Activated T-cell treated with anti-CD3 and anti-CD28 coated beads for 1 hour (primary cell): ENCODE data around the gene EIF4EBP3.

Experiments
- DNase-seq: peaks from one replicate; pipeline ENCODE4 v3.0.0-alpha.2; 2020; ENCODE audit warnings: low read depth

Gene EIF4EBP3

GRCh38 chr5:140547508-140548299, at the start of gene EIF4EBP3:
EIF4EBP3 (plus strand) TSS chr5:140547662; CDS start chr5:140547738, 76 bp downstream.
- peak; percentile 75 for DNase-seq

- DNase-seq = no peak
Measured at GRCh38 chr5:140497897-140498296, 49.6 kb upstream of the EIF4EBP3 start.

GRCh38 chr5:140498591-140498990, 48.9 kb upstream of the EIF4EBP3 start:
- no peak for DNase-seq

GRCh38 chr5:140502834-140503233, 44.6 kb upstream of the EIF4EBP3 start:
- no peak for DNase-seq

- no peak for DNase-seq
Measured at GRCh38 chr5:140509898-140510297, 37.6 kb upstream of the EIF4EBP3 start.

GRCh38 chr5:140513124-140513523, 34.3 kb upstream of the EIF4EBP3 start:
- DNase-seq = no peak

GRCh38 chr5:140524003-140524402, 23.5 kb upstream of the EIF4EBP3 start:
- DNase-seq = no peak

GRCh38 chr5:140540227-140540626, 7.2 kb upstream of the EIF4EBP3 start:
- DNase-seq = no peak

- DNase-seq = no peak
Measured at GRCh38 chr5:140542972-140543371, 4.5 kb upstream of the EIF4EBP3 start.

- DNase-seq = no peak
Measured at GRCh38 chr5:140544986-140545385, 2.5 kb upstream of the EIF4EBP3 start.

GRCh38 chr5:140545606-140546005, 1.9 kb upstream of the EIF4EBP3 start:
- DNase-seq = no peak

- DNase-seq = no peak
Measured at GRCh38 chr5:140546851-140547507, 483 bp upstream of the EIF4EBP3 start.

- DNase-seq = no peak
Measured at GRCh38 chr5:140548300-140548688, 832 bp downstream of the EIF4EBP3 start.

- DNase-seq = no peak
Measured at GRCh38 chr5:140548791-140549190, 1.3 kb downstream of the EIF4EBP3 start.

GRCh38 chr5:140549237-140550144, 2.0 kb downstream of the EIF4EBP3 start:
- no peak for DNase-seq

- DNase-seq = no peak
Measured at GRCh38 chr5:140550147-140551079, 3.0 kb downstream of the EIF4EBP3 start.

GRCh38 chr5:140551872-140552271, 4.4 kb downstream of the EIF4EBP3 start:
- DNase-seq = no peak

- DNase-seq = no peak
Measured at GRCh38 chr5:140553657-140554056, 6.2 kb downstream of the EIF4EBP3 start.

GRCh38 chr5:140554454-140554853, 7.0 kb downstream of the EIF4EBP3 start:
- DNase-seq = no peak

- no peak for DNase-seq
Measured at GRCh38 chr5:140555747-140556312, 8.4 kb downstream of the EIF4EBP3 start.

GRCh38 chr5:140556438-140556837, 9.0 kb downstream of the EIF4EBP3 start:
- DNase-seq = no peak
